H1 (cell line): Measurements from ENCODE around the gene DESI1. TPM values are rescaled to one million over a fixed set of nuclear protein-coding genes. Genes with fewer than 3 reads are reported as not detected.

ENCODE experiments used
- ATF2 ChIP-seq: IDR thresholded peaks from 2 replicates; pipeline ENCODE4 v1.6.1; 2012; ENCODE audit warnings: low read length, inconsistent platforms
- CEBPB ChIP-seq: IDR thresholded peaks from 2 replicates; pipeline ENCODE4 v1.6.1; 2012; ENCODE audit warnings: low read depth, low read length
- CTCF ChIP-seq, 3 experiments: IDR thresholded peaks; 1 replicate in 2 of 3; 2 replicates in 1 of 3; pipeline versions ENCODE4 v1.5.1 to v1.6.1; 2011; ENCODE audit warnings: low read length in 3 of 3, mild to moderate bottlenecking in 3 of 3, inconsistent platforms in 2 of 3, low read depth in 1 of 3, moderate library complexity in 1 of 3; ENCODE audit not compliant: insufficient read depth in 1 of 3; ENCODE audit errors: control extremely low read depth in 1 of 3
- GABPA ChIP-seq: IDR thresholded peaks from 2 replicates; pipeline ENCODE4 v1.6.1; 2011; ENCODE audit warnings: mild to moderate bottlenecking, low read length, moderate library complexity, borderline replicate concordance; ENCODE audit not compliant: insufficient read depth
- KDM5A ChIP-seq: fragments of 200-600 bp; IDR thresholded peaks from 2 replicates; pipeline ENCODE4 v1.7.1; 2012; ENCODE audit warnings: mild to moderate bottlenecking, low read length, inconsistent platforms, mixed read lengths
- NANOG ChIP-seq: IDR thresholded peaks from 2 replicates; pipeline ENCODE4 v1.6.1; 2011; ENCODE audit warnings: low read length, low read depth, mild to moderate bottlenecking, inconsistent platforms; ENCODE audit not compliant: insufficient read depth, poor library complexity, severe bottlenecking
- SRF ChIP-seq: IDR thresholded peaks from 2 replicates; pipeline ENCODE4 v1.6.1; 2011; ENCODE audit warnings: mild to moderate bottlenecking, low read depth, low read length, moderate library complexity
- TAF1 ChIP-seq: IDR thresholded peaks from 2 replicates; pipeline ENCODE4 v1.6.1; 2011; ENCODE audit warnings: mild to moderate bottlenecking, low read depth, low read length
- TAF7 ChIP-seq: optimal IDR thresholded peaks from 2 replicates; pipeline ENCODE3; 2011; ENCODE audit warnings: low read depth, mild to moderate bottlenecking, inconsistent platforms, low read length, moderate library complexity, borderline replicate concordance
- TCF12 ChIP-seq: IDR thresholded peaks from 2 replicates; pipeline ENCODE4 v1.6.1; 2011; ENCODE audit warnings: low read depth, mild to moderate bottlenecking, low read length
- TEAD4 ChIP-seq: IDR thresholded peaks from 2 replicates; pipeline ENCODE4 v1.6.1; 2012; ENCODE audit warnings: low read depth, low read length, inconsistent platforms, mixed read lengths
- YY1 ChIP-seq: IDR thresholded peaks from 2 replicates; pipeline ENCODE4 v1.6.1; 2011; ENCODE audit warnings: low read depth, mild to moderate bottlenecking, low read length
- polyA plus RNA-seq, 7 experiments: library from polyadenylated mRNA; depleted of rRNA in 3 of 7; stranded (reverse) in 5 of 7; unstranded in 2 of 7; fragments of >200 nt in 5 of 7; fragments of 200-250 nt in 2 of 7; gene quantifications; 1 replicate in 5 of 7; 2 replicates in 1 of 7; 4 replicates in 1 of 7; pipeline versions ENCODE4 v1.2.1 to v1.2.3, GENCODE V29; 2011 to 2013; ENCODE audit warnings: missing spikeins in 2 of 7, mixed read lengths in 2 of 7
- small RNA-seq: library from polyadenylated mRNA; stranded (forward); fragments of <200 nt; extraction: miRNeasy Mini kit (QIAGEN cat#:217004); gene quantifications from one replicate; pipeline ENCODE3, GENCODE V24; 2013; ENCODE audit not compliant: insufficient read depth
- total RNA-seq: library from RNA; stranded (reverse); fragmentation: NEBNext Ultra II Directional; extraction: Animal tissue kit (Norgen Biotek cat#: 25700); gene quantifications from 2 replicates; pipeline ENCODE4 v1.2.1, GENCODE V29; 2021

DESI1 gene
- total and polyA plus RNA-seq, 2 of the 8 experiments (the other 6 are each of a cell fraction or from before 2014, with no cell fraction given), result 27.6 to 34.3 TPM

- TF ChIP-seq CTCF (IDR thresholded peaks at IDR 0.05; ENCODE audit: control extremely low read depth in 1 of 3, insufficient read depth in 1 of 3, low read depth in 1 of 3, low read length in 3 of 3), result no peak
- no peak for TF ChIP-seq TAF1
- TF ChIP-seq TAF7, result no peak
- no peak for TF ChIP-seq SRF
- no peak for TF ChIP-seq TEAD4
- no peak for TF ChIP-seq KDM5A
- no peak for TF ChIP-seq NANOG
- TF ChIP-seq YY1, result no peak
- TF ChIP-seq CEBPB, result no peak
- TF ChIP-seq ATF2, result no peak
- no peak for TF ChIP-seq GABPA
- no peak for TF ChIP-seq TCF12
Observed at GRCh38 chr22:41548830-41549211, 72.0 kb downstream of the DESI1 start (continued).

Small RNAs within 50 kb of the gene (small RNA-seq; reads per million reads assigned to genes)
- not detected for gene RF00019

Other genes starting within 250 kb of the DESI1 start
- gene TEF, start 239.1 kb downstream of the DESI1 start, total RNA-seq, result 7.4 and 8.9 TPM in 2 replicates
- gene TEF, start 239.1 kb downstream of the DESI1 start, polyA plus RNA-seq (2011; rRNA removed), result 9.0 and 14.3 TPM in 2 replicates
- gene TOB2, start 174.2 kb downstream of the DESI1 start, total RNA-seq, result 52.8 and 54.1 TPM in 2 replicates
- 27.0 and 37.5 TPM in 2 replicates for gene TOB2, start 174.2 kb downstream of the DESI1 start, polyA plus RNA-seq (2011; rRNA removed)
- gene PHF5A, start 152.4 kb downstream of the DESI1 start, total RNA-seq, result 109 and 135 TPM in 2 replicates
- 96.7 and 119 TPM in 2 replicates for gene PHF5A, start 152.4 kb downstream of the DESI1 start, polyA plus RNA-seq (2011; rRNA removed)
- 72.4 and 75.4 TPM in 2 replicates for gene ACO2, start 151.9 kb downstream of the DESI1 start, total RNA-seq
- gene ACO2, start 151.9 kb downstream of the DESI1 start, polyA plus RNA-seq (2011; rRNA removed), result 52.8 and 74.1 TPM in 2 replicates
- 34.5 and 39.2 TPM in 2 replicates for gene POLR3H, start 76.6 kb downstream of the DESI1 start, total RNA-seq
- gene POLR3H, start 76.6 kb downstream of the DESI1 start, polyA plus RNA-seq (2011; rRNA removed), result 29.7 and 34.0 TPM in 2 replicates
- 2.3 and 2.6 TPM in 2 replicates for gene CSDC2, start 60.0 kb downstream of the DESI1 start, total RNA-seq
- 2.0 and 3.2 TPM in 2 replicates for gene CSDC2, start 60.0 kb downstream of the DESI1 start, polyA plus RNA-seq (2011; rRNA removed)
- gene PMM1, start 31.2 kb downstream of the DESI1 start, total RNA-seq, result 10.8 and 11.3 TPM in 2 replicates
- 20.0 and 27.3 TPM in 2 replicates for gene PMM1, start 31.2 kb downstream of the DESI1 start, polyA plus RNA-seq (2011; rRNA removed)
- gene XRCC6, start 252 bp upstream of the DESI1 start, total RNA-seq, result 488 and 490 TPM in 2 replicates
- gene XRCC6, start 252 bp upstream of the DESI1 start, polyA plus RNA-seq (2011; rRNA removed), result 150 and 157 TPM in 2 replicates
- gene SNU13, start 67.8 kb upstream of the DESI1 start, total RNA-seq, result 214 and 241 TPM in 2 replicates
- gene SNU13, start 67.8 kb upstream of the DESI1 start, polyA plus RNA-seq (2011; rRNA removed), result 227 and 281 TPM in 2 replicates
- 0.36 and 0.54 TPM in 2 replicates for gene MEI1, start 78.5 kb upstream of the DESI1 start, total RNA-seq
- gene MEI1, start 78.5 kb upstream of the DESI1 start, polyA plus RNA-seq (2011; rRNA removed), result 0.27 and 0.38 TPM in 2 replicates
- gene CCDC134, start 179.6 kb upstream of the DESI1 start, total RNA-seq, result 20.0 and 21.4 TPM in 2 replicates
- gene CCDC134, start 179.6 kb upstream of the DESI1 start, polyA plus RNA-seq (2011; rRNA removed), result 7.7 and 10.3 TPM in 2 replicates
- 144 TPM in 2 replicates for gene SREBF2, start 212.1 kb upstream of the DESI1 start, total RNA-seq
- 125 and 183 TPM in 2 replicates for gene SREBF2, start 212.1 kb upstream of the DESI1 start, polyA plus RNA-seq (2011; rRNA removed)